Loucy (cell line): ENCODE measurements around the gene ACTC1.

Experiments
- EZH2phosphoT487 ChIP-seq: fragments of 200-600 bp; IDR thresholded peaks from 2 replicates; pipeline ENCODE4 v1.6.1; 2018; ENCODE audit warnings: antibody characterized with exemption, mild to moderate bottlenecking, moderate library complexity, borderline replicate concordance
- TF ChIP-seq, protein P1 (sequence below): fragments of 200-600 bp; sonication (generic); conservative IDR thresholded peaks from 2 replicates; pipeline ENCODE4 v1.5.1; 2014; ENCODE audit warnings: mild to moderate bottlenecking, antibody characterized with exemption, low read length

- TF ChIP-seq, protein P1, sequence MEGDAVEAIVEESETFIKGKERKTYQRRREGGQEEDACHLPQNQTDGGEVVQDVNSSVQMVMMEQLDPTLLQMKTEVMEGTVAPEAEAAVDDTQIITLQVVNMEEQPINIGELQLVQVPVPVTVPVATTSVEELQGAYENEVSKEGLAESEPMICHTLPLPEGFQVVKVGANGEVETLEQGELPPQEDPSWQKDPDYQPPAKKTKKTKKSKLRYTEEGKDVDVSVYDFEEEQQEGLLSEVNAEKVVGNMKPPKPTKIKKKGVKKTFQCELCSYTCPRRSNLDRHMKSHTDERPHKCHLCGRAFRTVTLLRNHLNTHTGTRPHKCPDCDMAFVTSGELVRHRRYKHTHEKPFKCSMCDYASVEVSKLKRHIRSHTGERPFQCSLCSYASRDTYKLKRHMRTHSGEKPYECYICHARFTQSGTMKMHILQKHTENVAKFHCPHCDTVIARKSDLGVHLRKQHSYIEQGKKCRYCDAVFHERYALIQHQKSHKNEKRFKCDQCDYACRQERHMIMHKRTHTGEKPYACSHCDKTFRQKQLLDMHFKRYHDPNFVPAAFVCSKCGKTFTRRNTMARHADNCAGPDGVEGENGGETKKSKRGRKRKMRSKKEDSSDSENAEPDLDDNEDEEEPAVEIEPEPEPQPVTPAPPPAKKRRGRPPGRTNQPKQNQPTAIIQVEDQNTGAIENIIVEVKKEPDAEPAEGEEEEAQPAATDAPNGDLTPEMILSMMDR: no peak
- no peak for TF ChIP-seq EZH2phosphoT487
Observed at GRCh38 chr15:34810443-34811129, 15.2 kb upstream of the ACTC1 start.
